HCT116 (cell line): ENCODE data around the gene CYP21A2. TPM values are rescaled to one million over a fixed set of nuclear protein-coding genes. Genes with fewer than 3 reads are reported as not detected.
A peak's percentile ranks its signal among the peaks of the same experiment; 100 is the strongest.

Source experiments
- ATAC-seq: fragments of 200-7000 bp; cut with Tn5 transposase; 2 replicates; pipeline ENCODE4 v1.9.1; 2020; ENCODE audit warnings: mild to moderate bottlenecking, moderate library complexity
- BruUV-seq: library from RNA; stranded (reverse); fragments of 400-500 nt; replicated peaks from 2 replicates; lab custom pipeline; 2021; lab: Mats Ljungman, UMichigan
- CTCF ChIA-PET: fragments of 300-600 bp; sonication (Branson Sonifier 250); formaldehyde crosslinking; loops from one replicate; lab custom pipeline; 2021; ENCODE audit warnings: antibody characterized with exemption; lab: Charles Lee
- POLR2A ChIA-PET: fragments of 300-600, 350-600 bp; sonication (Branson Sonifier 250); formaldehyde crosslinking; loops from one replicate; lab custom pipeline; 2021; ENCODE audit warnings: antibody characterized with exemption; lab: Charles Lee
- RAD21 ChIA-PET, 2 experiments: fragments of 300-600 bp; sonication (Branson Sonifier 250); formaldehyde crosslinking; loops; one replicate each; lab custom pipeline; 2023; ENCODE audit warnings: low total read pairs in 2 of 2; ENCODE audit not compliant: uncharacterized antibody in 2 of 2, unreplicated experiment in 2 of 2, low non-redundant PET in 1 of 2; lab: Charles Lee
- DNase-seq: peaks from one replicate; pipeline ENCODE4 v3.0.0-alpha.2; 2010; ENCODE audit warnings: low read depth, low spot score
- H2AFZ ChIP-seq: fragments of 200-600 bp; shearing (Covaris generic), sonication (generic); 2 replicates; pipeline ENCODE4 v1.6.1; 2017; ENCODE audit warnings: low read depth, mixed run types, mixed read lengths, antibody characterized with exemption, low read length; ENCODE audit not compliant: poor library complexity, severe bottlenecking
- H3K27ac ChIP-seq: 2 replicates; pipeline ENCODE4 v1.5.1; 2012; ENCODE audit warnings: low read depth, low read length
- H3K27me3 ChIP-seq: fragments of 200-600 bp; sonication (generic); 2 replicates; pipeline ENCODE4 v1.6.1; 2016; ENCODE audit warnings: mixed run types, low read length, mixed read lengths; ENCODE audit not compliant: insufficient read depth
- H3K36me3 ChIP-seq, 2 experiments: fragments of 200-500 bp in 1 of 2; fragments of 200-600 bp in 1 of 2; sonication (Bioruptor generic) in 1 of 2; sonication (generic) in 1 of 2; 2 replicates each; pipeline versions ENCODE4 v1.5.1 to v1.6.1; 2014 to 2016; ENCODE audit warnings: low read length in 2 of 2, inconsistent platforms in 1 of 2, mixed read lengths in 1 of 2, mixed run types in 1 of 2; ENCODE audit not compliant: insufficient read depth in 2 of 2, control insufficient read depth in 1 of 2
- H3K4me1 ChIP-seq, 2 experiments: fragments of 200-600 bp in 1 of 2; sonication (generic) in 1 of 2; 2 replicates each; pipeline versions ENCODE4 v1.5.1 to v1.6.1; 2012 to 2017; ENCODE audit warnings: low read length in 2 of 2, inconsistent platforms in 1 of 2, mild to moderate bottlenecking in 1 of 2, mixed read lengths in 1 of 2, mixed run types in 1 of 2, moderate library complexity in 1 of 2; ENCODE audit not compliant: insufficient read depth in 2 of 2, control insufficient read depth in 1 of 2
- H3K4me2 ChIP-seq: fragments of 200-600 bp; sonication (generic); 2 replicates; pipeline ENCODE4 v1.6.1; 2017; ENCODE audit warnings: mixed run types, low read length, mixed read lengths
- H3K4me3 ChIP-seq, 2 experiments: fragments of 200-600 bp in 1 of 2; sonication (generic) in 1 of 2; replicated peaks in 1 of 2; 2 replicates each; pipeline ENCODE4 v1.5.1; 2011 to 2016; ENCODE audit warnings: low read length in 2 of 2, control low read depth in 1 of 2, low read depth in 1 of 2, mild to moderate bottlenecking in 1 of 2, mixed read lengths in 1 of 2, mixed run types in 1 of 2
- H3K79me2 ChIP-seq: fragments of 200-600 bp; sonication (generic); 2 replicates; pipeline ENCODE4 v1.6.1; 2017; ENCODE audit warnings: mild to moderate bottlenecking, mixed run types, low read length, moderate library complexity, mixed read lengths; ENCODE audit not compliant: insufficient read depth
- H3K9ac ChIP-seq: fragments of 200-600 bp; sonication (generic); 2 replicates; pipeline ENCODE4 v1.6.1; 2016; ENCODE audit warnings: low read length, mixed read lengths
- H3K9me2 ChIP-seq: fragments of 200-600 bp; sonication (generic), shearing (Covaris generic); 2 replicates; pipeline ENCODE4 v1.6.1; 2017; ENCODE audit warnings: mixed run types, mild to moderate bottlenecking, moderate library complexity; ENCODE audit not compliant: insufficient read depth
- H3K9me3 ChIP-seq, 2 experiments: fragments of 200-500 bp in 1 of 2; fragments of 200-600 bp in 1 of 2; sonication (Bioruptor generic) in 1 of 2; sonication (generic) in 1 of 2; 2 replicates each; pipeline ENCODE4 v1.6.1; 2014 to 2017; ENCODE audit warnings: low read length in 2 of 2, mixed read lengths in 2 of 2, inconsistent platforms in 1 of 2, low read depth in 1 of 2, mild to moderate bottlenecking in 1 of 2, mixed run types in 1 of 2, moderate library complexity in 1 of 2; ENCODE audit not compliant: control insufficient read depth in 1 of 2, insufficient read depth in 1 of 2
- H4K20me1 ChIP-seq: fragments of 200-600 bp; sonication (generic), shearing (Covaris generic); 2 replicates; pipeline ENCODE4 v1.6.1; 2017; ENCODE audit warnings: mixed run types, mild to moderate bottlenecking, moderate library complexity; ENCODE audit not compliant: insufficient read depth
- CEBPB ChIP-seq: IDR thresholded peaks from 2 replicates; pipeline ENCODE4 v1.6.1; 2012; ENCODE audit warnings: low read depth
- ELF1 ChIP-seq: IDR thresholded peaks from 2 replicates; pipeline ENCODE4 v1.6.1; 2012; ENCODE audit warnings: low read depth, borderline replicate concordance
- EZH2 ChIP-seq: fragments of 200-600 bp; sonication (generic); IDR thresholded peaks from 2 replicates; pipeline ENCODE4 v1.6.1; 2017; ENCODE audit warnings: antibody characterized with exemption, mixed run types
- FOSL1 ChIP-seq: IDR thresholded peaks from 2 replicates; pipeline ENCODE4 v1.6.1; 2012; ENCODE audit warnings: low read depth
- JUND ChIP-seq: IDR thresholded peaks from 2 replicates; pipeline ENCODE4 v1.6.1; 2012
- POLR2A ChIP-seq: IDR thresholded peaks from 2 replicates; pipeline ENCODE4 v1.7.0; 2011; ENCODE audit warnings: borderline replicate concordance; ENCODE audit not compliant: insufficient read depth, insufficient read length; ENCODE audit errors: extremely low read depth
- POLR2AphosphoS5 ChIP-seq: IDR thresholded peaks from 2 replicates; pipeline ENCODE4 v1.6.1; 2011; ENCODE audit warnings: mild to moderate bottlenecking, low read depth, low read length, moderate library complexity
- RAD21 ChIP-seq: IDR thresholded peaks from 2 replicates; pipeline ENCODE4 v1.6.1; 2012; ENCODE audit warnings: low read depth, mild to moderate bottlenecking
- YY1 ChIP-seq: IDR thresholded peaks from 2 replicates; pipeline ENCODE4 v1.6.1; 2011; ENCODE audit warnings: low read length, low read depth, moderate library complexity, mild to moderate bottlenecking; ENCODE audit not compliant: insufficient replicate concordance; ENCODE audit errors: extremely low read depth
- intact Hi-C: fragments of 100-400 bp; cut with micrococcal nuclease; formaldehyde crosslinking; loops from 2 replicates; pipeline ENCODE4 v1.10.0; 2022
- total RNA-seq: library from RNA; stranded (reverse); gene quantifications from one replicate; pipeline ENCODE4 v1.2.1, GENCODE V29; 2021; ENCODE audit not compliant: unreplicated experiment
- TF ChIP-seq, protein P1 (sequence below): IDR thresholded peaks from 2 replicates; pipeline ENCODE4 v1.6.1; 2012
- TF ChIP-seq, protein P2 (sequence below), 3 experiments: fragments of 200-600 bp in 1 of 3; sonication (generic) in 1 of 3; IDR thresholded peaks in 2 of 3; conservative IDR thresholded peaks in 1 of 3; 2 replicates each; pipeline ENCODE4 v1.5.1; 2012 to 2017; ENCODE audit warnings: low read depth in 2 of 3, low read length in 2 of 3, antibody characterized with exemption in 1 of 3, borderline replicate concordance in 1 of 3, control low read depth in 1 of 3, mild to moderate bottlenecking in 1 of 3, mixed read lengths in 1 of 3, mixed run types in 1 of 3, moderate library complexity in 1 of 3; ENCODE audit not compliant: insufficient read depth in 1 of 3

Gene CYP21A2
- total RNA-seq, 1 experiment from 2014 or later = 1.4 TPM

DNA sequence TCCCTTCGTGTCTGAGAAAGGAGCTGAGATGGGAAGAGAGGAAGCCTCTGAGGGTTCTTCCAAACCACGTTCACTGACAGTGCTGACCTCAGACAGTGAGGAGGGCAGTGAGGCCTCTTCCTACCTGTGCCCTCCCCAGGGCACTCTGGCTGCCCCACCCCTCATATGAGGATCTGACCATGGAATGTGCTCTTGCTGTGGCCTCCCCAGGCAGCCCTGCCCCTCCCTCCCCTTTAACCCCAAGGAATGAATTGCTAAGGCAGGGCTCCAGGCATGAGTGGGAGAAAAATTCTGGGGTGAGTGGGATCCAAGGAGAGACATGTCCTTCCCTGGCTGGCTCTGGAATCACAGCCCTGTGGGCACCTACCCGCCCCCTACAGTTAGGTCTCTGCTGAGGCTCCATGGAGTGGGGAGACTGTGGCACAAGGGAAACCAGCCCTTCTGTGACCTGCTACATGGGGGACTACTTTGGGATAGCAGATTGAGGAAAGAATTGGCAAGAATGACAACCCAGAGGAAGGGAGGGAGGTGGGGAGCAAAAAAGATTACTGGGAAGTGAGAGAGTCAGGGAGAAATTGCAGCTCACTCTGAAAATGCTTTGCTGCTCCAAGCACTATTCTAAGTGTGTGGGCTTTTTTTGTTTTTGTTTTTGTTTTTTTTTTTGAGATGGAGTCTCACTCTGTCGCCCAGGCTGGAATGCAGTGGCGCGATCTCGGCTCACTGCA is 41.5 kb downstream of the CYP21A2 start:
- intact Hi-C loops = no loop called here
- RAD21 ChIA-PET = no interaction called here
- BruUV-seq = no TSS peak
- ATAC-seq (peak; percentile 31; the same call in 1 of the 2 replicates), DNase-seq (no peak)
- no peak for TF ChIP-seq RAD21
- no peak for TF ChIP-seq POLR2AphosphoS5
- TF ChIP-seq POLR2A = no peak
- TF ChIP-seq, protein P1, sequence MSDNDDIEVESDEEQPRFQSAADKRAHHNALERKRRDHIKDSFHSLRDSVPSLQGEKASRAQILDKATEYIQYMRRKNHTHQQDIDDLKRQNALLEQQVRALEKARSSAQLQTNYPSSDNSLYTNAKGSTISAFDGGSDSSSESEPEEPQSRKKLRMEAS = no peak
- TF ChIP-seq FOSL1 = no peak
- TF ChIP-seq CEBPB = no peak
- TF ChIP-seq EZH2 = no peak
- TF ChIP-seq, protein P2, sequence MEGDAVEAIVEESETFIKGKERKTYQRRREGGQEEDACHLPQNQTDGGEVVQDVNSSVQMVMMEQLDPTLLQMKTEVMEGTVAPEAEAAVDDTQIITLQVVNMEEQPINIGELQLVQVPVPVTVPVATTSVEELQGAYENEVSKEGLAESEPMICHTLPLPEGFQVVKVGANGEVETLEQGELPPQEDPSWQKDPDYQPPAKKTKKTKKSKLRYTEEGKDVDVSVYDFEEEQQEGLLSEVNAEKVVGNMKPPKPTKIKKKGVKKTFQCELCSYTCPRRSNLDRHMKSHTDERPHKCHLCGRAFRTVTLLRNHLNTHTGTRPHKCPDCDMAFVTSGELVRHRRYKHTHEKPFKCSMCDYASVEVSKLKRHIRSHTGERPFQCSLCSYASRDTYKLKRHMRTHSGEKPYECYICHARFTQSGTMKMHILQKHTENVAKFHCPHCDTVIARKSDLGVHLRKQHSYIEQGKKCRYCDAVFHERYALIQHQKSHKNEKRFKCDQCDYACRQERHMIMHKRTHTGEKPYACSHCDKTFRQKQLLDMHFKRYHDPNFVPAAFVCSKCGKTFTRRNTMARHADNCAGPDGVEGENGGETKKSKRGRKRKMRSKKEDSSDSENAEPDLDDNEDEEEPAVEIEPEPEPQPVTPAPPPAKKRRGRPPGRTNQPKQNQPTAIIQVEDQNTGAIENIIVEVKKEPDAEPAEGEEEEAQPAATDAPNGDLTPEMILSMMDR (IDR thresholded peaks at IDR 0.05 in 2 of 3, conservative IDR thresholded peaks at IDR 0.05 in 1 of 3; ENCODE audit: borderline replicate concordance in 1 of 3, insufficient read depth in 1 of 3, low read depth in 2 of 3, low read length in 2 of 3) = no peak
- no peak for TF ChIP-seq JUND
- no peak for TF ChIP-seq YY1
- TF ChIP-seq ELF1 = no peak
- Histone ChIP-seq H3K79me2 (no peaks in the 10 kb centered on the region), H3K27ac (no peak overlapping the region), H3K9me3 (no peaks in the 10 kb centered on the region), H4K20me1 (no peaks in the 10 kb centered on the region), H3K9me2 (no peaks in the 10 kb centered on the region), H3K27me3 (no peaks in the 10 kb centered on the region), H3K4me2 (0 out of 2 replicates have a peak overlapping the region, but pooled peaks have one; percentile 12), H2AFZ (no peak overlapping the region), H3K9ac (no peak overlapping the region), H3K36me3 (no peaks in the 10 kb centered on the region), H3K4me3 (no peak overlapping the region), H3K4me1 (peaks cover 3 to 42% of the 10 kb centered on the region in 2 experiments; a peak in 3 of 4 replicates)
- CTCF ChIA-PET = no interaction called here
- POLR2A ChIA-PET = no interaction called here
